ENCODE results near the gene NLN. TPM values are rescaled to one million over a fixed set of nuclear protein-coding genes. Genes with fewer than 3 reads are reported as not detected.
"Not testable (repeated sequence)": the region's sequence is repeated elsewhere in the genome, so short reads cannot be mapped to it uniquely, and the experiment has no call there.

The NLN gene
- total RNA-seq = 10 to 100 TPM; 10.9 to 17.4 (median 14.4) TPM
- polyA plus RNA-seq = 1 to 10 TPM; 1.5 to 2.2 TPM
- long read RNA-seq, donor 1, full-length matches to known transcripts = 16 of 18 reads
- long read RNA-seq, donor 1, partial matches to known transcripts = 1 of 18 reads
- long read RNA-seq, donor 1, other reads (novel, unspliced or antisense) = 1 of 18 reads
- long read RNA-seq, donor 2, full-length matches to known transcripts = 27 of 30 reads
- long read RNA-seq, donor 2, partial matches to known transcripts = 2 of 30 reads
- long read RNA-seq, donor 2, other reads (novel, unspliced or antisense) = 1 of 30 reads
- long read RNA-seq, donor 3, full-length matches to known transcripts = 21 of 33 reads
- long read RNA-seq, donor 3, partial matches to known transcripts = 5 of 33 reads
- long read RNA-seq, donor 3, other reads (novel, unspliced or antisense) = 7 of 33 reads

DNA sequence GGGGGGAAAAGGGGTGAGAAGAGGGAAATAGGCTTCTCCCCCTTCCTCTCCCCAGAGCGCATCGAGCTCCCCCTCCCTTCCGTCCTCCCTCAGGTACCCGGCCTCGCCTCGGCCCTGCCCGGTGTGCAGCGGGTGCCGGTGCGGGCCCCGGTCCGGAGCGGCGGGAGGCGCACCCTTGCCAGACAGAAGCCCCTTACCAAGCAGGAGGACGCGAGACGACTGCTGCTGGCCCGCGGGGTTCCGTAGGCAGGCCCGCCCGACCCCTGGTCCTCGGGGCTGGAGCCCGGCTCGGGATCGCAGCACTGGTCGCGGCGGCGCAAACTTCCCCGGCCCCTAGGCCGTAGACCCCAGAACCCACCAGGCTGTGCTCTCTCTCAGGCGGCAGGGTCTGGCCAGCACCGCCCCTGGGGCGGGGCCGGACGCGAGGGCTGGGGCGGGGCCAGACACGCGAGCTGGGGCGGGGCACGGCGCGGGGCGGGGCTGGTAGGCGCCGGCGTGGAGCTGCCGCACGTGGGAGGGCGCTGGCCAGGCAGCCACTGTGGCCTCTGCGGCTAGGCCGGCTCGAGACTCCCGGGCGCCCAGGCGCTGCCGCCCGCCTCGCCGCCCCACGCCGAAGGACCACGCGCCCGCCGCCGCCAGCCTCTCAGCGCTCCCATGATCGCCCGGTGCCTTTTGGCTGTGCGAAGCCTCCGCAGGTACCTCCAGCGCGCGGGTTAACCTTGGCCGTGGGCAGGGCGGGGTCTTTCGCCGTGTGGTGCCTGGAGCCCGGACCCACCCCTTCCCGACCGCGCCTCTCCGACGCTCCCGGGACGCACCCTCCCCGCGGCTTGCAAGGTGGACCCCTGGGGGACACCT, at the start of gene NLN, which contains the start of gene SGTB:
Gene NLN, plus strand, starts transcription at position 486 of the 855 bp plus-strand sequence. Its CDS starts 169 bp downstream, at position 655.
Gene SGTB, minus strand, starts transcription at position 390 of the 855 bp plus-strand sequence. CDS start 1,302 bp downstream, outside the sequence.
- intact Hi-C loops (cut with DNase I) = loop anchor here in 1 of 10 donors (10.0 kb wide), 1 partner anchor 203 kb away; the partner anchor contains the start of gene ERBIN
- ATAC-seq (peak; percentile 96 to 99 (median 97)), DNase-seq (peak; percentile 83 to 91)
- WGBS, 2 donors = 0 to 1% methylated on average over 80 to 91 of the region's 92 CpGs
- Histone ChIP-seq H3K9me3 (no peaks in the 10 kb centered on the region), H3K27ac (peak within 1 kb of the TSS in 9 of 10 donors; percentile 63 to 90 (median 79)), H3K4me1 (peaks cover 4 to 49% (median 16%) of the 10 kb centered on the region in 9 donors), H3K36me3 (peaks cover 0 to 25% (median 0%) of the 10 kb centered on the region in 9 donors), H3K27me3 (no peaks in the 10 kb centered on the region), H3K4me3 (peak within 1 kb of the TSS; percentile 70 to 100 (median 97))
- TF ChIP-seq, protein P1, sequence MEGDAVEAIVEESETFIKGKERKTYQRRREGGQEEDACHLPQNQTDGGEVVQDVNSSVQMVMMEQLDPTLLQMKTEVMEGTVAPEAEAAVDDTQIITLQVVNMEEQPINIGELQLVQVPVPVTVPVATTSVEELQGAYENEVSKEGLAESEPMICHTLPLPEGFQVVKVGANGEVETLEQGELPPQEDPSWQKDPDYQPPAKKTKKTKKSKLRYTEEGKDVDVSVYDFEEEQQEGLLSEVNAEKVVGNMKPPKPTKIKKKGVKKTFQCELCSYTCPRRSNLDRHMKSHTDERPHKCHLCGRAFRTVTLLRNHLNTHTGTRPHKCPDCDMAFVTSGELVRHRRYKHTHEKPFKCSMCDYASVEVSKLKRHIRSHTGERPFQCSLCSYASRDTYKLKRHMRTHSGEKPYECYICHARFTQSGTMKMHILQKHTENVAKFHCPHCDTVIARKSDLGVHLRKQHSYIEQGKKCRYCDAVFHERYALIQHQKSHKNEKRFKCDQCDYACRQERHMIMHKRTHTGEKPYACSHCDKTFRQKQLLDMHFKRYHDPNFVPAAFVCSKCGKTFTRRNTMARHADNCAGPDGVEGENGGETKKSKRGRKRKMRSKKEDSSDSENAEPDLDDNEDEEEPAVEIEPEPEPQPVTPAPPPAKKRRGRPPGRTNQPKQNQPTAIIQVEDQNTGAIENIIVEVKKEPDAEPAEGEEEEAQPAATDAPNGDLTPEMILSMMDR (IDR thresholded peaks at IDR 0.05) = no peak

DNA sequence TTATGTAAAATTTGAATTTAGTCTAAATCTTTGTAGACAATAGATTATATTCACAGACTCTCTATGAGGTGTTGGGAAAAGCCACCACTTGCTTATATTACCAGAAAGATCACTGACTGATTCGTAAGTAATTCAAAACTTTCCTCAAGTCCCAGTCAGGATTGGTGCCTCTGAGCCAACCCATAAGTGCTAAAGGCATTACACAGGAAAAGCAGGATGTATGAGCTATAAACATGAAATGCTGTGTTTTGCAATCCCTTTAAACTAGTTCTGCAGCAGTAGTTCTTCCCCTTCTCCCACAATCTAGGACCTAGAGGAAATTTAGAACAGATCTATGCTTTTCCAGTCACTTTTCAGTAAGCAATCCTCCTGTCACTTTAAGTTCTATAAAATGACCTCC, 49.2 kb upstream of the NLN start:
- H3K27me3 ChIP-seq = no peaks in the 10 kb centered on the region
- no peak overlapping the region for H3K27ac ChIP-seq
- no peak for DNase-seq
- TF ChIP-seq, protein P1 (IDR thresholded peaks at IDR 0.05) = no peak
- H3K9me3 ChIP-seq = no peaks in the 10 kb centered on the region
- H3K4me3 ChIP-seq = no peak overlapping the region
- intact Hi-C loops (cut with DNase I) = no loop called here
- peaks cover 0 to 10% (median 0%) of the 10 kb centered on the region in 9 donors for H3K4me1 ChIP-seq
- peaks cover 0 to 65% (median 6%) of the 10 kb centered on the region in 9 donors for H3K36me3 ChIP-seq
- no peak for ATAC-seq
- WGBS, 2 donors = 86 to 100% methylated on average over 1 of the region's 1 CpG

DNA sequence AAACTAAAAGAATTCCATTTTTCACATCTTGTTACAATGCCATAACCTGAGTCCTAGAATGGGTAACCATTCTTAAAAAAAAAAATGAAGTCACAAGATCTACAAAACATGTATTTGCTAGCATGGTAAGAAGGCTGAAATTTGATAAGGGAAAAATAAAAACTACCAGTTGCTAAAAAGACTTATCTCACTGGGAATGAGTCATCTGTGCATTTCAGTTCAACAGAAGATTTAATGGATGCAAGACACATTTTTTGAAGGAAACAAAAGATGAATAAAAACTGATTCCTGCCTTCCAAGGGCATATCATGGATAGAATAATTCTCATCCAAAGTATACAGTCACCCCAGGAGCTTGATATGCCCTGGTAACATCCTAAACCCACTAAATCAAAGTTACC, 47.3 kb upstream of the NLN start:
- H3K36me3 ChIP-seq = peaks cover 0 to 68% (median 4%) of the 10 kb centered on the region in 9 donors
- H3K27ac ChIP-seq = no peak overlapping the region
- intact Hi-C loops (cut with DNase I) = no loop called here
- TF ChIP-seq, protein P1 (IDR thresholded peaks at IDR 0.05) = no peak
- DNase-seq (no peak), ATAC-seq (no peak)
- no peaks in the 10 kb centered on the region for H3K9me3 ChIP-seq
- H3K4me1 ChIP-seq = peaks cover 0 to 10% (median 0%) of the 10 kb centered on the region in 9 donors
- no peaks in the 10 kb centered on the region for H3K27me3 ChIP-seq
- no peak overlapping the region for H3K4me3 ChIP-seq

DNA sequence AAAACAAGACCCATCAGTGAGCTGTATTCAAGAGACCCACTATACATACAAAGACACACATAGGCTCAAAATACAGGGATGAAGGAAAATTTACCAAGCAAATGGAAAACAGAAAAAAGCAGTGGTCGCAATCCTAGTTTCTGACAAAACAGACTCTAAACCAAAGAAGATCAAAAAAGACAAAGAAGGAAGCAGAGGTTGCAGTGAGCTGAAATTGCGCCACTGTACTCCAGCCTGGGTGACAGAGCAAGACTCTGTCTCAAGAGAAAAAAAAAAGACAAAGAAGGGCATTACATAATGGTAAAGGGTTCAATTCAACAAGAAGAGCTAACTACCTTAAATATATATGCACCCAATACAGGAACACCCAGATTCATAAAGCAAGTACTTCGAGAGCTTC, 45.9 kb upstream of the NLN start:
- H3K9me3 ChIP-seq; DNase-seq; H3K4me3 ChIP-seq; H3K27ac ChIP-seq; H3K27me3 ChIP-seq; H3K4me1 ChIP-seq; ATAC-seq; intact Hi-C loops (cut with DNase I): not testable (repeated sequence)
- H3K36me3 ChIP-seq = peaks cover 0 to 68% (median 3%) of the 10 kb centered on the region in 9 donors
- WGBS, 2 donors = 90 to 98% methylated on average over 3 of the region's 3 CpGs
